Measurements from ENCODE around the gene MAD1L1. TPM values are rescaled to one million over a fixed set of nuclear protein-coding genes. Genes with fewer than 3 reads are reported as not detected.

MAD1L1 gene
- total and polyA plus RNA-seq, 2 of the 4 experiments (the other 2 are of a cell fraction): 29.0 to 40.9 TPM

DNA sequence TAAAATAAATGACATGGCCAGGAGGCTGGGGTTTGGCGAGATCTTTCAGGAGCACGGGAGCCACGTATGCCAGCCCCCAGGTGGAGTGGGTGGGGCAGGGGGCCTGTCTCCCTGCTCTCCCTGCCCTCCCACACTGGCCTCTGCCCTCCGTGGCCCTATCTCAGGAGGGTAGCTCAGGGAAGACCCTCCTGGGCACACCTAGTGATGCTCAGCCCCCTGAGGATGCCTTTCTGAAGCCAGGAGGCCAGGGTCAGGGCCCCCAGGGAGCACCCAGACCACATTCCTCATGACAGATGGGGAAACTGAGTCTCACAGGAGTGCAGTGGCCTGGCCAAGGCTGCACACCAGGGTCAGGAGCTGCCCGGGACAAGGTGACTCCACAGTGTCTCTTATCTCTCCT is 339.3 kb downstream of the MAD1L1 start:
- H2BK120ac ChIP-seq (ENCODE audit: low read depth, low read length): no peak overlapping the region
- H3K4me1 ChIP-seq (ENCODE audit: control insufficient read depth, insufficient read depth, low read length): peaks cover 2% of the 10 kb centered on the region; the same call in 1 of the 2 replicates
- CTCF ChIA-PET: no interaction called here

More for the DNA sequence above, 339.3 kb downstream of the MAD1L1 start:
- Histone ChIP-seq H3K18ac (ENCODE audit: low read depth, low read length) (no peak overlapping the region), H2BK20ac (ENCODE audit: low read depth, low read length) (no peak overlapping the region), H4K5ac (ENCODE audit: low read depth, low read length) (no peak overlapping the region), H3K4me2 (ENCODE audit: low read depth, low read length) (no peak overlapping the region), H3K14ac (replicated peaks; ENCODE audit: low read depth, low read length) (no peak overlapping the region), H2AFZ (replicated peaks; ENCODE audit: low read length, poor library complexity) (no peak overlapping the region), H2BK5ac (ENCODE audit: low read depth, low read length, poor library complexity, severe bottlenecking) (no peak overlapping the region), H2AK5ac (ENCODE audit: low read depth, low read length) (no peak overlapping the region), H3K27me3 (ENCODE audit: control insufficient read depth, insufficient read depth, low read length) (no peaks in the 10 kb centered on the region), H4K8ac (ENCODE audit: low read depth in 2 of 2, low read length in 2 of 2) (no peak overlapping the region), H3K4me3 (ENCODE audit: insufficient read depth, low read depth, low read length) (no peak overlapping the region), H3K9ac (ENCODE audit: low read depth, low read length) (no peak overlapping the region), H4K91ac (ENCODE audit: insufficient read depth, low read depth, low read length) (no peak overlapping the region), H2AK9ac (replicated peaks; ENCODE audit: low read depth, low read length, poor library complexity) (no peak overlapping the region), H3K9me3 (ENCODE audit: control insufficient read depth, insufficient read depth, low read length) (no peaks in the 10 kb centered on the region), H3K23ac (ENCODE audit: low read depth, low read length) (no peak overlapping the region), H3K79me1 (ENCODE audit: low read depth in 1 of 2, low read length in 2 of 2) (peaks cover 0 to 5% of the 10 kb centered on the region in 2 experiments; a peak in 2 of 4 replicates), H3K27ac (ENCODE audit: insufficient read depth, low read length) (no peak overlapping the region), H2BK15ac (ENCODE audit: low read depth, low read length) (no peak overlapping the region), H3K36me3 (ENCODE audit: control insufficient read depth, insufficient read depth, low read length) (peaks cover 11% of the 10 kb centered on the region), H3K4ac (ENCODE audit: low read depth, low read length) (no peak overlapping the region), H3K56ac (ENCODE audit: extremely low read depth, insufficient read depth, low read length) (no peak overlapping the region), H4K20me1 (ENCODE audit: insufficient read depth, low read length) (no peaks in the 10 kb centered on the region), H3K9me1 (ENCODE audit: insufficient read depth, low read length) (peaks cover 9% of the 10 kb centered on the region)
- DNase-seq: no peak
- 71% methylated on average over 2 of the region's 5 CpGs; no CpG with 5 or more reads in 1 of the 2 experiments for WGBS, 2 experiments (ENCODE audit: extremely low coverage in 2 of 2, insufficient read length in 1 of 2)
- in situ Hi-C loops (cut with MboI; ENCODE audit: low sequenced_read_pairs) (no loop called here), dilution Hi-C loops (cut with HindIII; ENCODE audit: low sequenced_read_pairs, unreplicated experiment) (no loop called here), intact Hi-C loops (cut with micrococcal nuclease) (no loop called here)
- TF ChIP-seq RCOR1 (IDR thresholded peaks at IDR 0.05; ENCODE audit: insufficient replicate concordance, low read length) (no peak), RFX5 (IDR thresholded peaks at IDR 0.05; ENCODE audit: low read depth, low read length) (no peak), MAFK (IDR thresholded peaks at IDR 0.05; ENCODE audit: low read depth, low read length) (no peak), CHD1 (IDR thresholded peaks at IDR 0.05; ENCODE audit: low read depth, low read length) (no peak), MAZ (IDR thresholded peaks at IDR 0.05; ENCODE audit: borderline replicate concordance, low read depth, low read length) (no peak), POLR2A (IDR thresholded peaks at IDR 0.05; ENCODE audit: low read depth, low read length) (no peak), RAD21 (IDR thresholded peaks at IDR 0.05; ENCODE audit: low read length) (no peak), FOS (IDR thresholded peaks at IDR 0.05; ENCODE audit: low read depth, low read length) (no peak), BHLHE40 (IDR thresholded peaks at IDR 0.05; ENCODE audit: low read depth, low read length) (no peak), NFE2L2 (IDR thresholded peaks at IDR 0.05; ENCODE audit: low read depth, low read length) (no peak), CEBPB (IDR thresholded peaks at IDR 0.05; ENCODE audit: low read depth, low read length) (no peak)
- TF ChIP-seq, protein P1, sequence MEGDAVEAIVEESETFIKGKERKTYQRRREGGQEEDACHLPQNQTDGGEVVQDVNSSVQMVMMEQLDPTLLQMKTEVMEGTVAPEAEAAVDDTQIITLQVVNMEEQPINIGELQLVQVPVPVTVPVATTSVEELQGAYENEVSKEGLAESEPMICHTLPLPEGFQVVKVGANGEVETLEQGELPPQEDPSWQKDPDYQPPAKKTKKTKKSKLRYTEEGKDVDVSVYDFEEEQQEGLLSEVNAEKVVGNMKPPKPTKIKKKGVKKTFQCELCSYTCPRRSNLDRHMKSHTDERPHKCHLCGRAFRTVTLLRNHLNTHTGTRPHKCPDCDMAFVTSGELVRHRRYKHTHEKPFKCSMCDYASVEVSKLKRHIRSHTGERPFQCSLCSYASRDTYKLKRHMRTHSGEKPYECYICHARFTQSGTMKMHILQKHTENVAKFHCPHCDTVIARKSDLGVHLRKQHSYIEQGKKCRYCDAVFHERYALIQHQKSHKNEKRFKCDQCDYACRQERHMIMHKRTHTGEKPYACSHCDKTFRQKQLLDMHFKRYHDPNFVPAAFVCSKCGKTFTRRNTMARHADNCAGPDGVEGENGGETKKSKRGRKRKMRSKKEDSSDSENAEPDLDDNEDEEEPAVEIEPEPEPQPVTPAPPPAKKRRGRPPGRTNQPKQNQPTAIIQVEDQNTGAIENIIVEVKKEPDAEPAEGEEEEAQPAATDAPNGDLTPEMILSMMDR (conservative IDR thresholded peaks at IDR 0.05; ENCODE audit: low read depth, low read length): no peak
- TF ChIP-seq, protein P2, sequence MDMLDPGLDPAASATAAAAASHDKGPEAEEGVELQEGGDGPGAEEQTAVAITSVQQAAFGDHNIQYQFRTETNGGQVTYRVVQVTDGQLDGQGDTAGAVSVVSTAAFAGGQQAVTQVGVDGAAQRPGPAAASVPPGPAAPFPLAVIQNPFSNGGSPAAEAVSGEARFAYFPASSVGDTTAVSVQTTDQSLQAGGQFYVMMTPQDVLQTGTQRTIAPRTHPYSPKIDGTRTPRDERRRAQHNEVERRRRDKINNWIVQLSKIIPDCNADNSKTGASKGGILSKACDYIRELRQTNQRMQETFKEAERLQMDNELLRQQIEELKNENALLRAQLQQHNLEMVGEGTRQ (IDR thresholded peaks at IDR 0.05; ENCODE audit: low read depth, low read length): no peak
- TF ChIP-seq, protein P3, sequence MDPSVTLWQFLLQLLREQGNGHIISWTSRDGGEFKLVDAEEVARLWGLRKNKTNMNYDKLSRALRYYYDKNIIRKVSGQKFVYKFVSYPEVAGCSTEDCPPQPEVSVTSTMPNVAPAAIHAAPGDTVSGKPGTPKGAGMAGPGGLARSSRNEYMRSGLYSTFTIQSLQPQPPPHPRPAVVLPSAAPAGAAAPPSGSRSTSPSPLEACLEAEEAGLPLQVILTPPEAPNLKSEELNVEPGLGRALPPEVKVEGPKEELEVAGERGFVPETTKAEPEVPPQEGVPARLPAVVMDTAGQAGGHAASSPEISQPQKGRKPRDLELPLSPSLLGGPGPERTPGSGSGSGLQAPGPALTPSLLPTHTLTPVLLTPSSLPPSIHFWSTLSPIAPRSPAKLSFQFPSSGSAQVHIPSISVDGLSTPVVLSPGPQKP (IDR thresholded peaks at IDR 0.05; ENCODE audit: borderline replicate concordance, low read depth, low read length): no peak
- ATAC-seq (ENCODE audit: low read depth): no peak
- no TSS peak for BruUV-seq (replicated peaks)
- POLR2A ChIA-PET (ENCODE audit: unreplicated experiment): no interaction called here
